AG08396 (cell line): ENCODE measurements around the gene CTAGE9.
"Not testable (repeated sequence)": the region's sequence is repeated elsewhere in the genome, so short reads cannot be mapped to it uniquely, and the experiment has no call there.

ENCODE experiments used
- DNase-seq: peaks from one replicate; pipeline ENCODE4 v3.0.0; 2012; ENCODE audit warnings: low spot score, mixed read lengths

Gene CTAGE9

GRCh38 chr6:131729550-131729949, 18.7 kb upstream of the CTAGE9 start:
- no peak for DNase-seq

GRCh38 chr6:131728296-131728939, 17.6 kb upstream of the CTAGE9 start:
- no peak for DNase-seq

GRCh38 chr6:131727868-131728267, 17.1 kb upstream of the CTAGE9 start:
- no peak for DNase-seq

DNA sequence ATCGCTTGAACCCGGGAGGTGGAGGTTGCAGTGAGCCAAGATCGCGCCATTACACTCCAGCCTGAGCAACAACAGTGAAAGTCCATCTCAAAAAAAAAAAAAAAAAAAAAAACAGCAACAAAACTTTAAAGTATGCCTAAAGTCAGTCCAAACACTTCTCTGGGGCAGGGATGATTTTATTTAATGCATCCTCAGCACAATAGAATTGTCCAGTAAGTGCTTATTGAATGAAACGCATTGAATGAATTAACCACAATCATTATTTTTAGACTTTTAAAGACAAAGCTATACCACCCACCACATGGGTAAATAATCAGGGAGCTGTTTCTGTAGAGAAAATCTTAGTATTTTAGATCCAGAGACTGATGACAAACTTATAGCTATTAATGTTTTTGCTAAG, 16.6 kb upstream of the CTAGE9 start:
- no peak for DNase-seq

DNA sequence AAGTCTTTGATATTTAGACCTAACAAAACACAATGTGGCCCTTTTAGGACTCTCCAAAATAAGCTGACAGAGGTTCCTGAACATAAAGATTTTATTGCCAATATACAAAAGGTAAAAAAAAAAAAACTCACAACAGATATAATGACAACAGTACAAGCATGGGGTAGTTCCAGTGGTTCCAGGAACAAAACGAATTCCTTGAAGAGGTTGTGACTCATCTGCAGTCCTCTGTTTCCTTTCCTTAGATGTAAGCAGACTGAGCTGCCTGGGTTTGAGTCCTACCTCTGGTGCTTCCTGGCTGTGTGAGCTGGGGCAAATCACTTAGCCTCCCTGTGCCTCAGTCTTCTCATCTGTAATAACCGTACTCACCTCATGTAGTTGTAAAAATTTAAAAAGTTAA, 13.3 kb upstream of the CTAGE9 start:
- no peak for DNase-seq

- DNase-seq: no peak
Observed at GRCh38 chr6:131721161-131721560, 10.3 kb upstream of the CTAGE9 start.

DNA sequence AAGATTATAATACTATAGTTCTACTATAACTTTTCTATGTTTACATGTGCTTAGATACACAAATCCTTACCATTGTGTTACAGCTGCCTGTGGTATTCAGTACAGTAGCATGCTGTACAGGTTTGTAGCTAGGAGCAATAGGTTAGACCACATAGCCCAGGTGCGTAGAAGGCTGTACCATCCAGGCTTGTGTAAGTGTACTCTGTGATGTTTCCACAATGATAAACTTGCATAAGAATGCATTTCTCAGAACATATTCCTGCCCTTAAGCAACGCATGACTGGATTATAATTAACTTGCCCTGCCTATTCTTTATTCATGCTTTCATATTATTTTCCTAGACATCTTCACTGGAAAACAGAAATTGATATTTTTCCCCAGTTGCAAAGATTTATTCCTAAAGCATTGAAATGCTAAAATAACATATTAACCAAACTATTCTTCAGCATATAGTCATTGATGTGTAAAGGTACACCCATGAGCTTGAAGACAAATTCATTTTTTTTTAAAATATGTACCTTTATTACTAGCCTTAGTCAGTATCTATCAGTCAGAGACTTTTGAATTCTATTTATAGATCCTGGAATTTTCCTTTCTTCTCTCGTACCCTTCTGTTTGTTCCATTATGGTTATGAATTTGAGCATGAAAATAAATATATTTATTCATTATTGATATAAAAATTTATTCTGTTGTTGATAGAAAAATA, 7.2 kb upstream of the CTAGE9 start:
- no peak for DNase-seq

DNA sequence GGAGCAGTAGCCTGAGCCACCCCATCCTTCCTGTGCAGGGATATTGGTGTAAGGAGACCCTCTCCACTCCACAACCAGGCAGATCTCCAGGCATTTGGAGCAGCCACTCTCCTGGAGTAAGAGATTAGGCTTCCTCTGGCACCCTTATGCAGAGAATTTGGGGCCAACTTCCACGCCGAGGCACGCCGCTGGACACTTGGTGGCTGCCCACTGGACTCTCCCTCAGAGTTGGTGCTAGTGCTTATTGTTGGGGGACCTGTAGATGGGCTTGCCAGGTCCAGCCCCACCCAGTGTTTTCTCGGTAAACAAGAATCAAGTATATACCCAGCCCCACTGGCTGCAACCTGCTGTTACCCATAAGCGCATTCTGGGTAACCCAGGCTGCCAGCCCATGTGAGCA, 4.8 kb upstream of the CTAGE9 start:
- DNase-seq: not testable (repeated sequence)

DNA sequence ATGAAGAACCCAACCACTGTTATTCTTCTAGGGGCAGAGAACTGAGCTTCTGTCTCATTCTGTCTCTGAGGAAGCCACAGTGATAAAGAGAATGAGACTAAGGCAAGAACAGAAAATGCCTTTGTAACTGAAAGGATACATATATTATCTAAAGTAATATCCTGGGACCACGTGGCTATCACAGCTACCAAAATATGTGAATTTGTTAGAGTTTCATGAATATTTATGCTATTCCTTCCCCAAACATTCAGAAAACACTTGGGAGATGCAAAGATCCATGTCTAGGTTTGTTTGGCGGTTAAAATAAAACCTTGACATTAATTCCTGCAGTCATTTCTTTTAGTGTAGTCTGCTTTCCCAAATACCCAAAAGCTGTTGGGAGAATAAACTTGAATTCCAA, 6.9 kb downstream of the CTAGE9 start:
- not testable (repeated sequence) for DNase-seq

DNA sequence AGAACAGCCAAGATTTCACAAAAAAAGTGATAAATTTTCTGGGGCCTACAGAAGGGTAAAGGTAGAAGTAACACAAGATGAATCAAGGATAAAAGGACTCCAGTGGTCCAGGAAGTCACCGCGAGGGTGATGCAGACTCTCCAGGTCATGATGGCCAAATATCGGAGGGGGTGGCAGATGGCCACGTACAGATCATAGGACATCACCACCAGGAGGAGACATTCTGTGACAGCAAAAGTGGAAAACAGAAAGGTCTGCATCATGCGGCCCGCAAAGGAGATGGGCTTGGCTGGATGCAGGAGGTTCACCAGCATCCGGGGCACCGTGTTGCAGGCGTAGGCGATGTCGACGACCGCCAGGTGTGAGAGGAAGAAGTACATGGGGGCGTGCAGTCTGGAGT, 10.0 kb downstream of the CTAGE9 start:
- not testable (repeated sequence) for DNase-seq

GRCh38 chr6:131696956-131697355, 13.9 kb downstream of the CTAGE9 start:
- DNase-seq: no peak

DNA sequence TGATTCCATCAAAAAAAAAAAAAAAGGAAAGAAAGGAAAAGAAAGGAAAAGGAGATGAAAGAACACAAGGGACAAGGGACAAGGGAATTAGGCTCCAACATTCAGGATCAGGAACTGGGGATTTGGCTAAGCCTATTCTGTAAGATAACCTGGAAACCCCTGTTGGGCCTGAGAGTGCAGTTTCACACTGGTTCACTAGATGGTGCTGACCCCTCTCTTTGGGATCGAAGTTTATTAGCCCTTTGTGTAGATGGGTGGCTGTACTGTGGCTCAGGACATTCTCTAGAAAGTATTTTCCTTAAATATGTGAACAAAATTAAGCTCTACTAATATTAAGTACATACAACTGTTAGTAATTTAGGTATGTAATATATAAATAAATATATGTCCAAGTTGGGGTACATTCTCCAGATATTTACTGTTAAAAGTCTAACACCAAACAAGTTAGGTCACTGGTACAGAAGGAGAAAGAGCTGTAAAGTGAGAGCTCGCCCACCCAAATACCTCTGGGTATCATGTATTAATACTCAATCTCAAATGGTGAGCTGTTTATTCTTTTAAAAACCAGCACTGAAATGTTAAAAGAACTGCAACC, 15.9 kb downstream of the CTAGE9 start:
- peak; percentile 82 for DNase-seq

DNA sequence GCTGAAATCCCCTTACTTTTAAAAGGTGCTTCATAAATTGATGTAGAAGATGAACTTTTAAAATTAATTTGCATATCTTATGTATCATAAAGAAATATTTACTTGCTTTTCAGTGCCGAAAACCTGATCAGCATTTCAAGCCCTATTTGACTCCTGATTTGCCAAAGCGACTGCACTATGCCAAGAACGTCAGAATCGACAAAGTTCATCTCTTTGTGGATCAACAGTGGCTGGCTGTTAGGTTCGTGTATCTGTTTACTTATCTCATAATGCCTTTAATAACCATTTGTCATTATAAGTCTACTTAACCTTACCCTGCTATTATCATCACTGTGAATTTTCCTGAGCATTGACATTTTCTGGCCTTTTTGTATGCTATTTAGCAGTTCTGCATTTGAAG, 17.4 kb downstream of the CTAGE9 start:
- no peak for DNase-seq

DNA sequence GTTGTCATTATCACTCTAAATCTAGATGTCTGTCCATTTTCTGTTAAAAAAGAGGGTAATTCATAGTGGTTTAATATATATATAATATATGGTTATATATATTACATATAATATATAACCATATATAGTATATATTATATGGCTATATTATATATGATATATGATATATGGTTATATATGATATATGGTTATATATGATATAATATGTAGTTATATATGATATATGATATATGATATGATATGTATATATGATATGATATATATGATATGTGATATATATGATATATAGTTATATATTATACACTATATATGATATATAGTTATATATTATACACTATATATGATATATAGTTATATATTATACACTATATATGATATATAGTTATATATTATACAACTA, 18.2 kb downstream of the CTAGE9 start:
- no peak for DNase-seq

DNA sequence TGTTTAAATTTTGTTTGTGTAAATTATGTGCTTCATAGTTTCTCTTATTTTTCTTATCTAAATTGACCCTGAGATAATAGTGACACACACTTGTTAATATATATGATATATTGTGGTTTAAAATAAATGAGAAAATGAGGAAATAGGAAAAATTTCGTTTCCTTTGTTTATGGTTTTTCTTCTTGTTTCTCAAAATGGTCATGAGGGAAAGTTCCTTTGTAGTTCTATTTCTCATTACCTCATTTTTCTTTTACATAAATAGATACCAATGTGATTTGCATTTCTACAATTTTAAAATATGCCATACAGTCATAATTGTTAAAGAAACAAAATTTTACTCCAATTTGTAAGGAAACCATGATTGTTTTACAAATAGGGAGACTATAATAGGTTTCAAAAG, 18.8 kb downstream of the CTAGE9 start:
- DNase-seq: no peak

GRCh38 chr6:131688286-131688685, 22.5 kb downstream of the CTAGE9 start:
- DNase-seq: no peak

DNA sequence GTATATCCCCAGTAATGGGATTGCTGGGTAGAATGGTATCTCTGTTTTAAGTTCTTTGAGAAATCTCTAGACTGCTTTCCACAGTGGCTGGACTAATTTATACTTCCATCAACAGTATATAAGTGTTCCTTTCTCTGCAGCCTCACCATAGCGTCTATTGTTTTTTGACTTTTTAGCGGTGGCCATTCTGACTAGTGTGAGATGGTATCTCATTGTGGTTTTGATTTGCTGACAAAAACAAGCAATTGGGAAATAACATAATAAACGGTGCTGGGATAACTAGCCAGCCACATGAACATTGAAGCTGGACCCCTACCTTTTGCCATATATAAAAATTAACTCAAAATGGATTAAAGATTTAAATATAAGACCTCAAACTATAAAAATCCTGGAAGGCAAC, 23.8 kb downstream of the CTAGE9 start:
- DNase-seq: no peak

DNA sequence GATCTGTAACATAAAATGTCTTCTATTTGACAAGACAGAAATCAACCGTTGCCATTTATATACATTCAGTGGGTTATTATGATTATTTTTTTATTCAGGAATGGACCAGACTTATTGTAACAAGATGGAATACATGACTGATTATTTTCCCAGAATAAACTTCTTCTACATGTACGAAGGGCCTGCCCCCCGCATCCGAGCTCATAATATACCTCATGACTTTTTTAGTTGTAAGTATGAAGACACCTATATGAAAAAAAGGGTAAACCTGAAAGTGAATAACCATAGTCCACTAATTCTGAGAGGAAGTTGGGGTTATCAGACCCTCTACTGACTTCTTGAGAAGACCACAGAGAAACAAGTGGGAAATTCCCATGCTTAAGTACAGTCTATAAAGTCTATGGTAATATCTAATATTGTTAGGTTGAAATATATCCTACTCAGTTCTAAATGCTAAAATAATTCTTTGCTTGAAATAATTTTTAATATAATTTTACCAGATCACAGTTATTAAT, 25.5 kb downstream of the CTAGE9 start:
- no peak for DNase-seq

GRCh38 chr6:131683479-131683878, 27.3 kb downstream of the CTAGE9 start:
- no peak for DNase-seq

DNA sequence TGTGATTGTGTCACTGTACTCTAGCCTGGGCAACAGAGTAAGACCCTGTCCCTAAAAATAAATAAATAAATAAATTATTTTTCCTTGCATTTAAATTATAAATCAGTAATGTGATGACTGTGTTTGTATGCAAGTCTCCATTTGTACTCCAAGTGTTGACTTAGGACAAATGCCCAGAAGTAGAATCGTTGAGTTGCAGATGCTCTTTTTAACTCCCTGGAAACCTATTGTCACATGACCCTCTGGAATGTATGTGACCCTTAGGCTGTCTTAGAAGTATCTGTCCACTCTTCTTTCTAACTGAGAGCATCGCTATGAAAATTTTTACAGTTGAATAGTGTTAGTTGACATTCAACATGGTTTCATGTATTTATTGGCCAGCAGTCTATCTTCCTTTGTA, 28.4 kb downstream of the CTAGE9 start:
- DNase-seq: no peak

DNA sequence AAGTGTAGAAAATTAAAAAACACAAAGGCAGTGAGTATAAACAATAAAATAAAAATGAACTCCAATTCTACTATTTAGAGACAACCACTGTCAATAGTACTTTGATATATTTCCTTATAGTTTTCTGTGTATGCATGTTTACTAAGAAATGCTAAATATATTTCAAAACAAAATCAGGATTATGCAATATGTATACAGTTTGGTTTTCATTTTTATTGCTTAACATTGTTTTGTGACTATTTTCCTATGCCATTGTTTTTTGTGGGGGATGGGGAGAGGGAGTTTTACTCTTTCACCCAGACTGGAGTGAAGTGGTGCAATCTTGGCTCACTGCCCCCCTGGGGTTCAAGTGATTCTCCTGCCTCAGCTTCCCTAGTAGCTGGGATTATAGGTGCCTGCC, 29.2 kb downstream of the CTAGE9 start:
- no peak for DNase-seq

DNA sequence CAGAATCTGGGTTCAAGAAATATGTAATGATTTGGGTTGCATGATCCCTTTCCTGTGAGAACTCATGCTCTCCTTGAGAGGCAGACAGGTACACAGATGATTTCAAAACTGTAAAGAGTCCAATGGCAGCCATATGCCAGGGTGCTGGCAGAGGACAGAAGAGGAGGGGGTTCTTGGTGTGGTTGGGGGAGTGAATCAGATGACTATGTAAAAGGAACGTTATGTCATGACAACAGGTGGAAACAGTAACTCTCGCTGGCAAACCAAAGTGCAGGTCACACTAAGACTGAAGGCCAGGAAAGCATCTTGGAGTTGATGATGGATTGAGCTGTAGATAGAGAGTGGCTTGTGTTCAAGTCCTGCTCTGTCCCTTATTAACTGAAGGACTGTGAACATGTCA, 29.9 kb downstream of the CTAGE9 start:
- DNase-seq: no peak

DNA sequence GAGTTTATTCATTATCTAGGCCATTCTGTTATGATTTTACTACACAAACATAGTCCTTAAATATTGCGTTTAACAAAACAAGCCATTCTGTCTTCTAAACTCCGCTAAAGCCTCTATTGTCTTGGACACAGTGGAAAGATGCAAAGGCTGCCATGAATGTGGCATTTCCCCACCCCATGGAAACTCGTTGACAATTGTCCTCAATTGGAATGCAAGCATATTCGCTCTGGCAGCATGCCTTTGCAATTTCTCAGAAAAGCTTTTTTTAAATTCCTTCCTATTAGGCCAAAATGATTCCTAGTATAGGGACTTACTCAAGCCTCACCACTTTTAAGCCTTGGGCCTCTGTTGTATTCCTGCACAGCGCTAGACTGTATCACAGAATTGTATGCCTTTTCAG, 32.4 kb downstream of the CTAGE9 start:
- no peak for DNase-seq
